ENCODE results near the gene EYA2.
A peak's percentile ranks its signal among the peaks of the same experiment; 100 is the strongest.

Gene EYA2

GRCh38 chr20:47137231-47137870 is 242.7 kb downstream of the EYA2 start:
- intact Hi-C loops (cut with DNase I) = no loop called here
- no peak for DNase-seq

GRCh38 chr20:47139934-47140535 is 245.4 kb downstream of the EYA2 start:
- intact Hi-C loops (cut with DNase I) = no loop called here
- no peak for DNase-seq

GRCh38 chr20:47141350-47141921 is 246.8 kb downstream of the EYA2 start:
- intact Hi-C loops (cut with DNase I) = no loop called here
- no peak for DNase-seq

GRCh38 chr20:47141941-47142773 is 247.5 kb downstream of the EYA2 start:
- DNase-seq = no peak
- intact Hi-C loops (cut with DNase I) = no loop called here

GRCh38 chr20:47142774-47143170 is 248.1 kb downstream of the EYA2 start:
- DNase-seq = no peak
- intact Hi-C loops (cut with DNase I) = no loop called here

- no peak for DNase-seq
- intact Hi-C loops (cut with DNase I) = no loop called here
Observed at GRCh38 chr20:47143657-47144056, 249.0 kb downstream of the EYA2 start.

- no peak for DNase-seq
- intact Hi-C loops (cut with DNase I) = no loop called here
Observed at GRCh38 chr20:47144463-47144862, 249.8 kb downstream of the EYA2 start.

GRCh38 chr20:47146686-47147085 is 252.0 kb downstream of the EYA2 start:
- no peak for DNase-seq
- intact Hi-C loops (cut with DNase I) = no loop called here

- no peak for DNase-seq
- intact Hi-C loops (cut with DNase I) = no loop called here
Observed at GRCh38 chr20:47148059-47148458, 253.4 kb downstream of the EYA2 start.

GRCh38 chr20:47149939-47150338 is 255.3 kb downstream of the EYA2 start:
- intact Hi-C loops (cut with DNase I) = no loop called here
- no peak for DNase-seq

- intact Hi-C loops (cut with DNase I) = no loop called here
- DNase-seq = peak in 36 of 42 donors; percentile 8 to 73 (median 42)
Observed at GRCh38 chr20:47150403-47151152, 255.9 kb downstream of the EYA2 start.

- DNase-seq = no peak
- intact Hi-C loops (cut with DNase I) = no loop called here
Observed at GRCh38 chr20:47152068-47152467, 257.4 kb downstream of the EYA2 start.

- DNase-seq = no peak
- intact Hi-C loops (cut with DNase I) = no loop called here
Observed at GRCh38 chr20:47154089-47154488, 259.4 kb downstream of the EYA2 start.

GRCh38 chr20:47156301-47157137 is 261.9 kb downstream of the EYA2 start:
- intact Hi-C loops (cut with DNase I) = no loop called here
- DNase-seq = no peak

GRCh38 chr20:47159166-47159565 is 264.5 kb downstream of the EYA2 start:
- DNase-seq = no peak
- intact Hi-C loops (cut with DNase I) = no loop called here

- intact Hi-C loops (cut with DNase I) = no loop called here
- no peak for DNase-seq
Observed at GRCh38 chr20:47160240-47160639, 265.6 kb downstream of the EYA2 start.

GRCh38 chr20:47160992-47161391 is 266.3 kb downstream of the EYA2 start:
- DNase-seq = no peak
- intact Hi-C loops (cut with DNase I) = no loop called here

GRCh38 chr20:47161411-47161810 is 266.8 kb downstream of the EYA2 start:
- intact Hi-C loops (cut with DNase I) = no loop called here
- DNase-seq = no peak

- intact Hi-C loops (cut with DNase I) = no loop called here
- DNase-seq = no peak
Observed at GRCh38 chr20:47164140-47164539, 269.5 kb downstream of the EYA2 start.

All from head of caudate nucleus (tissue), 42 donors.